Neural cell (in vitro differentiated cells): ENCODE data around the gene PTTG1. TPM values are rescaled to one million over a fixed set of nuclear protein-coding genes. Genes with fewer than 3 reads are reported as not detected.

Experiments
- H2AFZ ChIP-seq: fragments of 200-600, 300-800 bp; sonication (generic), shearing (Covaris generic); 2 replicates; pipeline ENCODE4 v1.6.0; 2014; ENCODE audit warnings: low read depth, mild to moderate bottlenecking, antibody characterized with exemption, low read length, moderate library complexity
- H3F3A ChIP-seq: fragments of 200-600 bp; shearing (Covaris generic); 2 replicates; pipeline ENCODE4 v1.6.1; 2016; ENCODE audit warnings: mild to moderate bottlenecking, moderate library complexity, mixed read lengths, antibody characterized with exemption, low read length; ENCODE audit not compliant: insufficient read depth, poor library complexity, severe bottlenecking
- H3K27ac ChIP-seq: fragments of 200-600, 300-800 bp; sonication (generic), shearing (Covaris generic); 2 replicates; pipeline ENCODE4 v1.5.1; 2014; ENCODE audit warnings: mild to moderate bottlenecking, low read length, moderate library complexity
- H3K27me3 ChIP-seq: fragments of 300-800, 200-600 bp; sonication (generic), shearing (Covaris generic); 2 replicates; pipeline ENCODE4 v1.6.0; 2014; ENCODE audit warnings: mild to moderate bottlenecking, low read depth, low read length, moderate library complexity; ENCODE audit not compliant: insufficient read depth
- H3K36me3 ChIP-seq: fragments of 300-800, 200-600 bp; sonication (generic), shearing (Covaris generic); 2 replicates; pipeline ENCODE4 v1.5.1; 2014; ENCODE audit warnings: mild to moderate bottlenecking, antibody characterized with exemption, low read length, moderate library complexity; ENCODE audit not compliant: insufficient read depth
- H3K4me2 ChIP-seq: fragments of 300-800, 200-600 bp; sonication (generic), shearing (Covaris generic); 2 replicates; pipeline ENCODE4 v1.6.0; 2014; ENCODE audit warnings: mild to moderate bottlenecking, low read length
- H3K4me3 ChIP-seq: fragments of 300-800, 200-600 bp; sonication (generic), shearing (Covaris generic); 2 replicates; pipeline ENCODE4 v1.5.1; 2014; ENCODE audit warnings: mild to moderate bottlenecking, low read length, moderate library complexity
- H3K79me2 ChIP-seq: fragments of 200-600 bp; shearing (Covaris generic); replicated peaks from 2 replicates; pipeline ENCODE4 v1.6.0; 2014; ENCODE audit warnings: mild to moderate bottlenecking, low read length, moderate library complexity; ENCODE audit not compliant: insufficient read depth
- H3K9ac ChIP-seq: fragments of 300-800, 200-600 bp; sonication (generic), shearing (Covaris generic); 2 replicates; pipeline ENCODE4 v1.6.1; 2016; ENCODE audit warnings: mild to moderate bottlenecking, low read length, mixed read lengths
- H3K9me2 ChIP-seq: fragments of 200-600 bp; shearing (Covaris generic); 2 replicates; pipeline ENCODE4 v1.6.1; 2016; ENCODE audit warnings: mild to moderate bottlenecking, low read length, mixed read lengths; ENCODE audit not compliant: insufficient read depth
- H3K9me3 ChIP-seq: fragments of 200-600, 300-800 bp; sonication (generic), shearing (Covaris generic); 2 replicates; pipeline ENCODE4 v1.6.1; 2016; ENCODE audit warnings: mild to moderate bottlenecking, mixed run types, low read length, moderate library complexity, mixed read lengths
- H4K20me1 ChIP-seq: fragments of 200-600 bp; shearing (Covaris generic); 2 replicates; pipeline ENCODE4 v1.6.1; 2016; ENCODE audit warnings: mild to moderate bottlenecking, mixed run types; ENCODE audit not compliant: insufficient read depth
- CTCF ChIP-seq: fragments of 450-650 bp; IDR thresholded peaks from 2 replicates; pipeline ENCODE4 v1.5.1; 2014; ENCODE audit warnings: antibody characterized with exemption, mild to moderate bottlenecking, moderate library complexity; ENCODE audit not compliant: poor library complexity, severe bottlenecking
- EP300 ChIP-seq: fragments of 450-650 bp; conservative IDR thresholded peaks from 2 replicates; pipeline ENCODE4 v1.6.1; 2014; ENCODE audit warnings: antibody characterized with exemption, mild to moderate bottlenecking, moderate library complexity; ENCODE audit not compliant: poor library complexity, severe bottlenecking
- EZH2 ChIP-seq: fragments of 200-600, 300-800 bp; shearing (Covaris generic), sonication (generic); IDR thresholded peaks from 2 replicates; pipeline ENCODE4 v1.6.1; 2014; ENCODE audit warnings: antibody characterized with exemption, low read length, borderline replicate concordance, mild to moderate bottlenecking; ENCODE audit not compliant: insufficient read depth, poor library complexity, severe bottlenecking
- MXI1 ChIP-seq: fragments of 450-650 bp; conservative IDR thresholded peaks from 2 replicates; pipeline ENCODE4 v1.6.1; 2014; ENCODE audit warnings: antibody characterized with exemption, mild to moderate bottlenecking; ENCODE audit not compliant: poor library complexity, severe bottlenecking
- POLR2AphosphoS5 ChIP-seq: IDR thresholded peaks from 2 replicates; pipeline ENCODE4 v1.6.1; 2012
- RAD21 ChIP-seq: fragments of 450-650 bp; conservative IDR thresholded peaks from 2 replicates; pipeline ENCODE4 v1.6.1; 2014; ENCODE audit warnings: antibody characterized with exemption, mild to moderate bottlenecking, moderate library complexity
- SMC3 ChIP-seq: fragments of 450-650 bp; conservative IDR thresholded peaks from 2 replicates; pipeline ENCODE4 v1.6.1; 2014; ENCODE audit warnings: antibody characterized with exemption, mild to moderate bottlenecking, moderate library complexity; ENCODE audit not compliant: poor library complexity
- TAF1 ChIP-seq: IDR thresholded peaks from 2 replicates; pipeline ENCODE4 v1.6.1; 2012; ENCODE audit warnings: low read depth
- polyA plus RNA-seq: library from polyadenylated mRNA; depleted of rRNA; stranded (reverse); fragments of >200 nt; gene quantifications from 2 replicates; pipeline ENCODE4 v1.2.3, GENCODE V29; 2014
- TF ChIP-seq, protein P1 (sequence below): IDR thresholded peaks from 2 replicates; pipeline ENCODE4 v1.6.1; 2012; ENCODE audit warnings: borderline replicate concordance

PTTG1 gene
- polyA plus RNA-seq, 1 donor from 2014 or later: 42.6 TPM

DNA sequence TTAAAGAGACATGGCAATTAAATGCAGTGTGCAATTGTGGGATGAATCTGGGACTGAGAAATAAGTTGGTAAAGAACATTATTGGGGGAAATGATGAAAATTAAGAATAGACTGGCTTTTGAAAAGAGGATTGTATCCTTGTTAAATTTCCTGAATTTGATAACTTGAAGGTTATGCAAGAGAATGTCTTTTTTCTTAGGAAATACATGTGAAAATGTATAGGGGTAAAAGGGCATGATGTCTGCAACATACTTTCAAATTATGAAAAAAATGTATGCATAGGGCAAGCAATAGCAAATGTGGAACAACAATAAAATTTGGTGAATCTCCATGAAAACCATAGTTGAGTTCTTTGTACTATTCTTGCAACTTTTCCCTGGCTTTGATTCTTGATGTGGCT, 24.1 kb downstream of the PTTG1 start:
- Histone ChIP-seq H3K27ac (no peak overlapping the region), H3K79me2 (no peaks in the 10 kb centered on the region), H3K4me2 (no peak overlapping the region)

DNA sequence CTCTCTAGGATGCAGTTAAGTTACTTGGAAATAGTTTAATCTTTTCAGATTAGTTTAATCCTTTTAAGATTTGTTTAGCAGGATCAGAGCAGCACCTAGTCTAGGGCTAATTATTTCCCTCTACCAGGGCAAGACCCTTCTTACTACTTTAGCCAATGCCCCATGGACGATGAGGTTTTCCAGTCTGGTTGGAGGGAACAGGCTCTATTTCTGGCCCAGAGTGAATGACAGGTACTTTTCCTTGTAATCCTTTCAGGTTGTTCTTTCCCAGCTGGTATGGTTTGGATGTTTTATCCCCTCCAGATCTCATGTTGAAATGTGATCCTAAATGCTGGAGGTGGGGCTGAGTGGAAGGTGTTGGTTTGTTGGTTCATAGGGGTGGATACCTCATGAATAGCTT, 27.2 kb downstream of the PTTG1 start:
- Histone ChIP-seq H3K9me2 (no peaks in the 10 kb centered on the region), H3K4me2 (no peak overlapping the region), H2AFZ (no peak overlapping the region), H4K20me1 (no peaks in the 10 kb centered on the region), H3K79me2 (no peaks in the 10 kb centered on the region), H3K27me3 (no peaks in the 10 kb centered on the region), H3K9me3 (no peaks in the 10 kb centered on the region), H3F3A (no peaks in the 10 kb centered on the region), H3K27ac (no peak overlapping the region), H3K4me3 (no peak overlapping the region), H3K9ac (no peak overlapping the region), H3K36me3 (no peaks in the 10 kb centered on the region)
- TF ChIP-seq SMC3: no peak
- TF ChIP-seq TAF1: no peak
- TF ChIP-seq POLR2AphosphoS5: no peak
- no peak for TF ChIP-seq EP300
- TF ChIP-seq MXI1: no peak
- no peak for TF ChIP-seq CTCF
- no peak for TF ChIP-seq EZH2
- TF ChIP-seq RAD21: no peak
- TF ChIP-seq, protein P1, sequence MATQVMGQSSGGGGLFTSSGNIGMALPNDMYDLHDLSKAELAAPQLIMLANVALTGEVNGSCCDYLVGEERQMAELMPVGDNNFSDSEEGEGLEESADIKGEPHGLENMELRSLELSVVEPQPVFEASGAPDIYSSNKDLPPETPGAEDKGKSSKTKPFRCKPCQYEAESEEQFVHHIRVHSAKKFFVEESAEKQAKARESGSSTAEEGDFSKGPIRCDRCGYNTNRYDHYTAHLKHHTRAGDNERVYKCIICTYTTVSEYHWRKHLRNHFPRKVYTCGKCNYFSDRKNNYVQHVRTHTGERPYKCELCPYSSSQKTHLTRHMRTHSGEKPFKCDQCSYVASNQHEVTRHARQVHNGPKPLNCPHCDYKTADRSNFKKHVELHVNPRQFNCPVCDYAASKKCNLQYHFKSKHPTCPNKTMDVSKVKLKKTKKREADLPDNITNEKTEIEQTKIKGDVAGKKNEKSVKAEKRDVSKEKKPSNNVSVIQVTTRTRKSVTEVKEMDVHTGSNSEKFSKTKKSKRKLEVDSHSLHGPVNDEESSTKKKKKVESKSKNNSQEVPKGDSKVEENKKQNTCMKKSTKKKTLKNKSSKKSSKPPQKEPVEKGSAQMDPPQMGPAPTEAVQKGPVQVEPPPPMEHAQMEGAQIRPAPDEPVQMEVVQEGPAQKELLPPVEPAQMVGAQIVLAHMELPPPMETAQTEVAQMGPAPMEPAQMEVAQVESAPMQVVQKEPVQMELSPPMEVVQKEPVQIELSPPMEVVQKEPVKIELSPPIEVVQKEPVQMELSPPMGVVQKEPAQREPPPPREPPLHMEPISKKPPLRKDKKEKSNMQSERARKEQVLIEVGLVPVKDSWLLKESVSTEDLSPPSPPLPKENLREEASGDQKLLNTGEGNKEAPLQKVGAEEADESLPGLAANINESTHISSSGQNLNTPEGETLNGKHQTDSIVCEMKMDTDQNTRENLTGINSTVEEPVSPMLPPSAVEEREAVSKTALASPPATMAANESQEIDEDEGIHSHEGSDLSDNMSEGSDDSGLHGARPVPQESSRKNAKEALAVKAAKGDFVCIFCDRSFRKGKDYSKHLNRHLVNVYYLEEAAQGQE: no peak

More for the DNA sequence above, 24.1 kb downstream of the PTTG1 start:
- no peak overlapping the region for H2AFZ ChIP-seq
- H3K9me3 ChIP-seq: no peaks in the 10 kb centered on the region
- no peaks in the 10 kb centered on the region for H4K20me1 ChIP-seq
- H3K4me3 ChIP-seq: no peak overlapping the region
- H3F3A ChIP-seq: no peaks in the 10 kb centered on the region
- TF ChIP-seq RAD21 (no peak), CTCF (no peak), TAF1 (no peak), EP300 (no peak), MXI1 (no peak), EZH2 (no peak), SMC3 (no peak), POLR2AphosphoS5 (no peak)
- TF ChIP-seq, protein P1: no peak
- H3K9me2 ChIP-seq: no peaks in the 10 kb centered on the region
- no peaks in the 10 kb centered on the region for H3K27me3 ChIP-seq
- no peaks in the 10 kb centered on the region for H3K36me3 ChIP-seq
- H3K9ac ChIP-seq: no peak overlapping the region
